22Rv1 (cell line): ENCODE data around the gene SURF6.

ENCODE experiments used
- ZFX ChIP-seq: fragments of 450-650 bp; IDR thresholded peaks from 2 replicates; pipeline ENCODE4 v1.6.1; 2017; ENCODE audit warnings: antibody characterized with exemption, borderline replicate concordance
- TF ChIP-seq, protein P1 (sequence below): fragments of 450-650 bp; IDR thresholded peaks from 2 replicates; pipeline ENCODE4 v1.5.1; 2017; ENCODE audit warnings: mild to moderate bottlenecking

GRCh38 chr9:133335924-133336811 is at the start of gene SURF6:
- TF ChIP-seq, protein P1, sequence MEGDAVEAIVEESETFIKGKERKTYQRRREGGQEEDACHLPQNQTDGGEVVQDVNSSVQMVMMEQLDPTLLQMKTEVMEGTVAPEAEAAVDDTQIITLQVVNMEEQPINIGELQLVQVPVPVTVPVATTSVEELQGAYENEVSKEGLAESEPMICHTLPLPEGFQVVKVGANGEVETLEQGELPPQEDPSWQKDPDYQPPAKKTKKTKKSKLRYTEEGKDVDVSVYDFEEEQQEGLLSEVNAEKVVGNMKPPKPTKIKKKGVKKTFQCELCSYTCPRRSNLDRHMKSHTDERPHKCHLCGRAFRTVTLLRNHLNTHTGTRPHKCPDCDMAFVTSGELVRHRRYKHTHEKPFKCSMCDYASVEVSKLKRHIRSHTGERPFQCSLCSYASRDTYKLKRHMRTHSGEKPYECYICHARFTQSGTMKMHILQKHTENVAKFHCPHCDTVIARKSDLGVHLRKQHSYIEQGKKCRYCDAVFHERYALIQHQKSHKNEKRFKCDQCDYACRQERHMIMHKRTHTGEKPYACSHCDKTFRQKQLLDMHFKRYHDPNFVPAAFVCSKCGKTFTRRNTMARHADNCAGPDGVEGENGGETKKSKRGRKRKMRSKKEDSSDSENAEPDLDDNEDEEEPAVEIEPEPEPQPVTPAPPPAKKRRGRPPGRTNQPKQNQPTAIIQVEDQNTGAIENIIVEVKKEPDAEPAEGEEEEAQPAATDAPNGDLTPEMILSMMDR: no peak
- no peak for TF ChIP-seq ZFX
